ENCODE data around the gene RETREG3.

- TF ChIP-seq, protein P1, sequence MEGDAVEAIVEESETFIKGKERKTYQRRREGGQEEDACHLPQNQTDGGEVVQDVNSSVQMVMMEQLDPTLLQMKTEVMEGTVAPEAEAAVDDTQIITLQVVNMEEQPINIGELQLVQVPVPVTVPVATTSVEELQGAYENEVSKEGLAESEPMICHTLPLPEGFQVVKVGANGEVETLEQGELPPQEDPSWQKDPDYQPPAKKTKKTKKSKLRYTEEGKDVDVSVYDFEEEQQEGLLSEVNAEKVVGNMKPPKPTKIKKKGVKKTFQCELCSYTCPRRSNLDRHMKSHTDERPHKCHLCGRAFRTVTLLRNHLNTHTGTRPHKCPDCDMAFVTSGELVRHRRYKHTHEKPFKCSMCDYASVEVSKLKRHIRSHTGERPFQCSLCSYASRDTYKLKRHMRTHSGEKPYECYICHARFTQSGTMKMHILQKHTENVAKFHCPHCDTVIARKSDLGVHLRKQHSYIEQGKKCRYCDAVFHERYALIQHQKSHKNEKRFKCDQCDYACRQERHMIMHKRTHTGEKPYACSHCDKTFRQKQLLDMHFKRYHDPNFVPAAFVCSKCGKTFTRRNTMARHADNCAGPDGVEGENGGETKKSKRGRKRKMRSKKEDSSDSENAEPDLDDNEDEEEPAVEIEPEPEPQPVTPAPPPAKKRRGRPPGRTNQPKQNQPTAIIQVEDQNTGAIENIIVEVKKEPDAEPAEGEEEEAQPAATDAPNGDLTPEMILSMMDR (IDR thresholded peaks at IDR 0.05; ENCODE audit: poor library complexity, severe bottlenecking), result no peak
- TF ChIP-seq RAD21 (conservative IDR thresholded peaks at IDR 0.05), result no peak
- TF ChIP-seq POLR2AphosphoS5 (IDR thresholded peaks at IDR 0.05), result no peak
These were observed 23.8 kb upstream of the RETREG3 start for GRCh38 chr17:42632949-42633444.

Measured in neural cell (in vitro differentiated cells).